Neural progenitor cell (in vitro differentiated cells): ENCODE data around the gene AFF4.
"Not testable (repeated sequence)": the region's sequence is repeated elsewhere in the genome, so short reads cannot be mapped to it uniquely, and the experiment has no call there.

Source experiments
- CTCF ChIP-seq: fragments of 200-600 bp; sonication (generic); IDR thresholded peaks from 2 replicates; pipeline ENCODE4 v1.5.1; 2017; ENCODE audit warnings: antibody characterized with exemption, mild to moderate bottlenecking
- EZH2 ChIP-seq: fragments of 200-600 bp; sonication (generic); IDR thresholded peaks from 2 replicates; pipeline ENCODE4 v1.6.1; 2017; ENCODE audit warnings: antibody characterized with exemption, mild to moderate bottlenecking, moderate library complexity
- EZH2phosphoT487 ChIP-seq: fragments of 200-600 bp; sonication (generic); IDR thresholded peaks from 2 replicates; pipeline ENCODE4 v1.6.1; 2017; ENCODE audit warnings: antibody characterized with exemption

- TF ChIP-seq CTCF, EZH2, EZH2phosphoT487: not testable (repeated sequence)
Observed at GRCh38 chr5:132961123-132961815, 2.2 kb downstream of the AFF4 start.
